Hematopoietic multipotent progenitor cell treated with erythropoietin and hydrocortisone succinate and interleukin-3 and kit ligand, for 6 days (in vitro differentiated cells): Measurements from ENCODE around the gene GOLGA8M.
"Not testable (repeated sequence)": the region's sequence is repeated elsewhere in the genome, so short reads cannot be mapped to it uniquely, and the experiment has no call there.

Experiments
- DNase-seq: peaks from one replicate; pipeline ENCODE4 v3.0.0-alpha.2; 2015

The GOLGA8M gene

DNA sequence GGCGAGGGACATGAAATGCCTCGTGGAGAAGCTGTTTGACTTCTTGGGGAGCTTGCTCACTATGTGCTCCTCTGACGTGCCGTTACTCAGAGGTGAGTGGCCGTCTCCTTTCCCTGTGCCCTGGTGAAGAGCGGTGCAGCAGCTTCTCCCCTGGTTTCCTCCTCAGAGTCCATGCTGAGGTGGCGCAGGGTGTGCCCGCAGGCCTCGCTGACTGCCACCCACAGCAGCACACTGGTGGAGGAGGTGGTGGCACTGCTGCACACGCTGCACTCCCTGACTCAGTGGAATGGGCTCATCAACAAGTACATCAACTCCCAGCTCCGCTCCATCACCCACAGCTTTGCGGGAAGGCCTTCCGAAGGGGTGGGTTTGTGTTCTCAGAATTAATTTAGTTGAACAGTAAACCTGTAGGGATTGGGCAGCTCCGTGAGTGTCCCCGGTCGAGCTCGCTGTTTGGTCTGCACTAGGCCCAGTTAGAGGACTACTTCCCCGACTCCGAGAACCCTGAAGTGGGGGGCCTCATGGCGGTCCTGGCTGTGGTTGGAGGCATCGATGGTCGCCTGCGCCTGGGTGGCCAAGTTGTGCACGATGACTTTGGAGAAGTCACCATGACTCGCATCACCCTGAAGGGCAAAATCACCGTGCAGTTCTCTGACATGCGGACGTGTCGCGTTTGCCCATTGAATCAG is 56.7 kb downstream of the GOLGA8M start:
- DNase-seq: not testable (repeated sequence)

- not testable (repeated sequence) for DNase-seq
Observed at GRCh38 chr15:28654194-28654593, 58.0 kb downstream of the GOLGA8M start.

DNA sequence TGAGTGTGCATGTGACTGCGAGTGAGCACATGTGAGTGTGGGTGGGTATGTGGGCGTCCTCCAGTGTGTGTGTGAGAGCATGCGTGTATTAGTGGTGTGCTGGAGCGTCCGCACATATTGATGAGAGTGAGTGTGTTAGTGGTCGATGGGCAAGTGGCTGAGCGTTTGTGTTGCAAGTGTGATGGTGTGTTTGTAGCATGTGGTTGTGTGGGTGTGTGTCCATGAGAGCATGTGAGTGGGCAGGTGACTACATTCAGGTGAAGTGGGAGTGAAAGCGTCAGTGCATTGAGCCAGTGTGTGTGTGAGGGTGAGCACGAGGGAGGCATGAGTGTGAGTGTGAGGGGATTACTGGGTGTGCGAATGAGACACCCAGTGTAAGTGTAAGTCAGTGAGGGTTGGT is 59.7 kb downstream of the GOLGA8M start:
- not testable (repeated sequence) for DNase-seq
